SIG-M5 treated with dmso at 0.1 percent for 504 hours (cell line): ENCODE measurements around the gene SULT2B1.

Experiments used
- DNase-seq: peaks from one replicate; lab custom pipeline; 2025; ENCODE audit not compliant: unreplicated experiment; lab: John Stamatoyannopoulos, UW

SULT2B1 gene

GRCh38 chr19:48646722-48647216, 94.8 kb downstream of the SULT2B1 start:
- no peak for DNase-seq

- DNase-seq, result no peak
Measured at GRCh38 chr19:48648134-48648533, 96.2 kb downstream of the SULT2B1 start.
